Embryonic facial prominence (tissue), 1 donor: ENCODE measurements around the gene PTGES2.

Source experiments
- DNase-seq: peaks from one replicate; pipeline ENCODE4 v3.0.0-alpha.2; 2016; ENCODE audit errors: extremely low spot score

Gene PTGES2

GRCh38 chr9:128153060-128153946 is 25.8 kb upstream of the PTGES2 start:
- no peak for DNase-seq

- DNase-seq = no peak
Observed at GRCh38 chr9:128152133-128153059, 24.9 kb upstream of the PTGES2 start.

- DNase-seq = no peak
Observed at GRCh38 chr9:128151309-128152132, 24.0 kb upstream of the PTGES2 start.

GRCh38 chr9:128150594-128151308 is 23.2 kb upstream of the PTGES2 start:
- no peak for DNase-seq

GRCh38 chr9:128149951-128150593 is 22.5 kb upstream of the PTGES2 start:
- no peak for DNase-seq

- DNase-seq = no peak
Observed at GRCh38 chr9:128149001-128149701, 21.6 kb upstream of the PTGES2 start, which contains the start of gene LCN2. Gene LCN2, plus strand, starts transcription at chr9:128149453. Its CDS starts 73 bp downstream, at chr9:128149526.

- no peak for DNase-seq
Observed at GRCh38 chr9:128148509-128149000, 21.0 kb upstream of the PTGES2 start.

GRCh38 chr9:128146591-128147120 is 19.1 kb upstream of the PTGES2 start:
- DNase-seq = no peak

- no peak for DNase-seq
Observed at GRCh38 chr9:128145951-128146351, 18.4 kb upstream of the PTGES2 start.

GRCh38 chr9:128145536-128145935 is 18.0 kb upstream of the PTGES2 start:
- DNase-seq = peak; percentile 47

GRCh38 chr9:128144239-128145181 is 17.0 kb upstream of the PTGES2 start:
- DNase-seq = no peak

- DNase-seq = no peak
Observed at GRCh38 chr9:128143525-128144238, 16.2 kb upstream of the PTGES2 start.

GRCh38 chr9:128142596-128142995 is 15.1 kb upstream of the PTGES2 start:
- DNase-seq = no peak

- no peak for DNase-seq
Observed at GRCh38 chr9:128142061-128142460, 14.5 kb upstream of the PTGES2 start.

- DNase-seq = no peak
Observed at GRCh38 chr9:128141604-128142003, 14.1 kb upstream of the PTGES2 start.

GRCh38 chr9:128139621-128140020 is 12.1 kb upstream of the PTGES2 start:
- DNase-seq = no peak

GRCh38 chr9:128138001-128138400 is 10.5 kb upstream of the PTGES2 start:
- DNase-seq = no peak
